HL-60 (cell line): ENCODE measurements around the gene FGF18.

Experiments
- DNase-seq, 2 experiments: peaks; one replicate each; pipeline ENCODE4 v3.0.0-alpha.2; 2010 to 2020; ENCODE audit warnings: low read depth in 1 of 2, low spot score in 1 of 2
- H3K27ac ChIP-seq: fragments of 250-450 bp; sonication (Bioruptor Pico); replicated peaks from 2 replicates; pipeline ENCODE4 v1.5.1; 2020; ENCODE audit warnings: mild to moderate bottlenecking, moderate library complexity
- H3K27me3 ChIP-seq: fragments of 250-450 bp; sonication (Bioruptor Pico); 2 replicates; pipeline ENCODE4 v1.5.1; 2021; ENCODE audit warnings: mild to moderate bottlenecking, moderate library complexity; ENCODE audit not compliant: insufficient read depth, poor library complexity, severe bottlenecking
- H3K4me3 ChIP-seq: replicated peaks from 2 replicates; pipeline ENCODE4 v1.5.1; 2011; ENCODE audit warnings: mild to moderate bottlenecking, control low read depth, low read length; ENCODE audit not compliant: insufficient read depth
- CTCF ChIP-seq: IDR thresholded peaks from one replicate; pipeline ENCODE4 v1.5.1; 2011; ENCODE audit warnings: low read length, control low read depth, inconsistent platforms; ENCODE audit not compliant: insufficient read depth
- GABPA ChIP-seq: IDR thresholded peaks from 2 replicates; pipeline ENCODE4 v1.6.1; 2012; ENCODE audit warnings: low read depth
- POLR2AphosphoS5 ChIP-seq: IDR thresholded peaks from 2 replicates; pipeline ENCODE4 v1.6.1; 2012; ENCODE audit warnings: low read depth
- REST ChIP-seq: IDR thresholded peaks from 2 replicates; pipeline ENCODE4 v1.6.1; 2012; ENCODE audit warnings: low read depth; ENCODE audit not compliant: insufficient replicate concordance
- SPI1 ChIP-seq: IDR thresholded peaks from 2 replicates; pipeline ENCODE4 v1.6.1; 2012; ENCODE audit warnings: low read depth, mild to moderate bottlenecking, borderline replicate concordance

FGF18 gene

GRCh38 chr5:171467107-171467506 is 47.7 kb downstream of the FGF18 start:
- DNase-seq: no peak
- TF ChIP-seq POLR2AphosphoS5 (no peak), SPI1 (no peak), REST (no peak), CTCF (no peak)
- H3K4me3 ChIP-seq: no peak overlapping the region
- H3K27me3 ChIP-seq: peaks cover 2% of the 10 kb centered on the region
- H3K27ac ChIP-seq: no peak overlapping the region

GRCh38 chr5:171469326-171469725 is 49.9 kb downstream of the FGF18 start:
- no peak for TF ChIP-seq GABPA
- no peak for TF ChIP-seq SPI1
- no peak for TF ChIP-seq REST
- TF ChIP-seq CTCF: no peak
- TF ChIP-seq POLR2AphosphoS5: no peak
- Histone ChIP-seq H3K27ac (no peak overlapping the region), H3K4me3 (no peak overlapping the region), H3K27me3 (peaks cover under 1% of the 10 kb centered on the region)
- DNase-seq: no peak

GRCh38 chr5:171470420-171470819 is 51.0 kb downstream of the FGF18 start:
- TF ChIP-seq POLR2AphosphoS5: no peak
- no peaks in the 10 kb centered on the region for H3K27me3 ChIP-seq
- no peak overlapping the region for H3K27ac ChIP-seq
- no peak overlapping the region for H3K4me3 ChIP-seq
- no peak for DNase-seq

GRCh38 chr5:171474230-171474813 is 54.9 kb downstream of the FGF18 start:
- Histone ChIP-seq H3K27ac (no peak overlapping the region), H3K4me3 (no peak overlapping the region), H3K27me3 (no peaks in the 10 kb centered on the region)
- TF ChIP-seq SPI1: no peak
- TF ChIP-seq GABPA: no peak
- TF ChIP-seq POLR2AphosphoS5: no peak
- TF ChIP-seq REST: no peak
- TF ChIP-seq CTCF: no peak
- DNase-seq: no peak
